ENCODE measurements around the gene RPTOR.

RPTOR gene

GRCh38 chr17:80609757-80610156 is 65.1 kb downstream of the RPTOR start:
- CTCF ChIA-PET = interaction anchor here (1.1 kb wide), 1 partner anchor 34 kb away, joined by 3 read pairs; no protein-coding TSS in a partner anchor
- H3K27ac ChIP-seq = no peak overlapping the region

GRCh38 chr17:80611816-80612215 is 67.2 kb downstream of the RPTOR start:
- ChIA-PET POLR2A (ENCODE audit: low non-redundant PET) (no interaction called here), CTCF (no interaction called here)
- TF ChIP-seq CTCF (conservative IDR thresholded peaks at IDR 0.05; ENCODE audit: low read depth) = no peak
- no peak overlapping the region for H3K27ac ChIP-seq
- no peak for DNase-seq (ENCODE audit: low spot score)

More at GRCh38 chr17:80609757-80610156, 65.1 kb downstream of the RPTOR start:
- no peak for DNase-seq (ENCODE audit: low spot score)
- POLR2A ChIA-PET (ENCODE audit: low non-redundant PET) = no interaction called here
- no peak for TF ChIP-seq CTCF (conservative IDR thresholded peaks at IDR 0.05; ENCODE audit: low read depth)

GRCh38 chr17:80612997-80613731 is 68.5 kb downstream of the RPTOR start:
- ChIA-PET POLR2A (ENCODE audit: low non-redundant PET) (no interaction called here), CTCF (no interaction called here)
- TF ChIP-seq CTCF (conservative IDR thresholded peaks at IDR 0.05; ENCODE audit: low read depth) = no peak
- DNase-seq (ENCODE audit: low spot score) = no peak
- no peak overlapping the region for H3K27ac ChIP-seq

- no peak for TF ChIP-seq CTCF (conservative IDR thresholded peaks at IDR 0.05; ENCODE audit: low read depth)
- POLR2A ChIA-PET (ENCODE audit: low non-redundant PET) = no interaction called here
- peak overlapping the region; percentile 11; the same call in 1 of the 2 replicates for H3K27ac ChIP-seq
- CTCF ChIA-PET = no interaction called here
- DNase-seq (ENCODE audit: low spot score) = no peak
These were observed 69.1 kb downstream of the RPTOR start for GRCh38 chr17:80613732-80614071.

GRCh38 chr17:80614332-80615047 is 69.9 kb downstream of the RPTOR start:
- DNase-seq (ENCODE audit: low spot score) = no peak
- no peak for TF ChIP-seq CTCF (conservative IDR thresholded peaks at IDR 0.05; ENCODE audit: low read depth)
- POLR2A ChIA-PET (ENCODE audit: low non-redundant PET) = no interaction called here
- CTCF ChIA-PET = interaction anchor here (0.9 kb wide), 1 partner anchor 697 kb away, joined by 3 read pairs; no protein-coding TSS in a partner anchor
- peak overlapping the region; percentile 11; the same call in 1 of the 2 replicates for H3K27ac ChIP-seq

GRCh38 chr17:80615376-80615775 is 70.7 kb downstream of the RPTOR start:
- ChIA-PET CTCF (interaction anchor here (0.9 kb wide), 1 partner anchor 698 kb away, joined by 3 read pairs; no protein-coding TSS in a partner anchor), POLR2A (ENCODE audit: low non-redundant PET) (no interaction called here)
- H3K27ac ChIP-seq = no peak overlapping the region
- TF ChIP-seq CTCF (conservative IDR thresholded peaks at IDR 0.05; ENCODE audit: low read depth) = no peak
- no peak for DNase-seq (ENCODE audit: low spot score)

Data from RWPE1 (cell line).